ENCODE measurements around the gene BNIP3. TPM values are rescaled to one million over a fixed set of nuclear protein-coding genes. Genes with fewer than 3 reads are reported as not detected.

Gene BNIP3
- total RNA-seq, 1 experiment from 2014 or later, result 24.9 TPM

- Histone ChIP-seq H3K4me1 (ENCODE audit: insufficient read depth, low read length, poor library complexity, severe bottlenecking) (peaks cover 10% of the 10 kb centered on the region), H3K4me3 (ENCODE audit: low read depth, low read length, poor library complexity, severe bottlenecking) (peak overlapping the region; percentile 93), H3K27ac (ENCODE audit: low read depth, low read length, poor library complexity, severe bottlenecking) (peak overlapping the region; percentile 67), H3K9me3 (ENCODE audit: low read depth, low read length, poor library complexity, severe bottlenecking) (no peaks in the 10 kb centered on the region), H3K36me3 (ENCODE audit: insufficient read depth, low read length, poor library complexity, severe bottlenecking) (no peaks in the 10 kb centered on the region), H3K27me3 (replicated peaks; ENCODE audit: insufficient read depth, low read depth, low read length, poor library complexity) (no peaks in the 10 kb centered on the region)
- ChIA-PET CTCF (interaction anchor here (0.5 to 0.8 kb wide), 2 partner anchors 40 to 42 kb away, joined by 3 to 4 read pairs; no protein-coding TSS in a partner anchor), POLR2A (ENCODE audit: low non-redundant PET) (no interaction called here)
- intact Hi-C loops (cut with micrococcal nuclease; ENCODE audit: unreplicated experiment), result no loop called here
- BruUV-seq (replicated peaks), result TSS peak; percentile 40
- no peak for DNase-seq (ENCODE audit: low spot score)
- no peak for TF ChIP-seq CTCF (conservative IDR thresholded peaks at IDR 0.05; ENCODE audit: low read depth, low read length)
- TF ChIP-seq EZH2 (IDR thresholded peaks at IDR 0.05; ENCODE audit: borderline replicate concordance, low read depth, low read length, poor library complexity, severe bottlenecking), result no peak
Observed at GRCh38 chr10:131980761-131981428, 828 bp downstream of the BNIP3 start.

- H3K9me3 ChIP-seq (ENCODE audit: low read depth, low read length, poor library complexity, severe bottlenecking), result no peaks in the 10 kb centered on the region
- DNase-seq (ENCODE audit: low spot score), result no peak
- CTCF ChIA-PET, result interaction anchor here (0.5 kb wide), 1 partner anchor 41 kb away, joined by 4 read pairs; no protein-coding TSS in a partner anchor
- intact Hi-C loops (cut with micrococcal nuclease; ENCODE audit: unreplicated experiment), result no loop called here
- peaks cover 10% of the 10 kb centered on the region for H3K4me1 ChIP-seq (ENCODE audit: insufficient read depth, low read length, poor library complexity, severe bottlenecking)
- no peaks in the 10 kb centered on the region for H3K36me3 ChIP-seq (ENCODE audit: insufficient read depth, low read length, poor library complexity, severe bottlenecking)
- POLR2A ChIA-PET (ENCODE audit: low non-redundant PET), result no interaction called here
- no peaks in the 10 kb centered on the region for H3K27me3 ChIP-seq (replicated peaks; ENCODE audit: insufficient read depth, low read depth, low read length, poor library complexity)
- no peak overlapping the region for H3K27ac ChIP-seq (ENCODE audit: low read depth, low read length, poor library complexity, severe bottlenecking)
- no TSS peak for BruUV-seq (replicated peaks)
- TF ChIP-seq EZH2 (IDR thresholded peaks at IDR 0.05; ENCODE audit: borderline replicate concordance, low read depth, low read length, poor library complexity, severe bottlenecking), result no peak
- TF ChIP-seq CTCF (conservative IDR thresholded peaks at IDR 0.05; ENCODE audit: low read depth, low read length), result no peak
- peak overlapping the region; percentile 93 for H3K4me3 ChIP-seq (ENCODE audit: low read depth, low read length, poor library complexity, severe bottlenecking)
Observed at GRCh38 chr10:131980321-131980720, 1.4 kb downstream of the BNIP3 start.

DNA sequence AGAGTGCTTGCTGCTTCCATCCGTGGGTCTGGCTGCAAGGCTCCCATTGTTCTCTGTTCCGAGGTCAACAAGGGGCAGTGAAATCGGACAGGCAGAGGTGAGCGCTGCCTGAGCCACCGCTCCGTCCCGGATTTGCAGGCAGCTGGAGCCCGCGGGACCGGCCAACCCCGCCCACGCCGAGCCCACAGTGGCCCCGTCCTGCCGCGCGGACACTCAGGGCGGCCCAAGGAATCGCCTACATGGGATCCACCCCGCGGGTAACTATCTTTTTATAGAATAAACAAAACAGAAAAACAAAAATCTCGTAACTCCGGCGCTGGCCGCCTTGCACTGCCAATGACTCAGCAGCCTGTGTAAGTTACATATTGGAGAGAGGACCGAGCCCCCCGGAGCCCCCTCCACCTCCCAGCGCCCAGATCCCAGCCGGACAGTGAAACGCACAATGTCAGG lies 1.9 kb downstream of the BNIP3 start:
- peak overlapping the region; percentile 93 for H3K4me3 ChIP-seq (ENCODE audit: low read depth, low read length, poor library complexity, severe bottlenecking)
- H3K36me3 ChIP-seq (ENCODE audit: insufficient read depth, low read length, poor library complexity, severe bottlenecking), result no peaks in the 10 kb centered on the region
- ChIA-PET POLR2A (ENCODE audit: low non-redundant PET) (no interaction called here), CTCF (no interaction called here)
- TF ChIP-seq CTCF (conservative IDR thresholded peaks at IDR 0.05; ENCODE audit: low read depth, low read length) (no peak), EZH2 (IDR thresholded peaks at IDR 0.05; ENCODE audit: borderline replicate concordance, low read depth, low read length, poor library complexity, severe bottlenecking) (no peak)
- H3K27ac ChIP-seq (ENCODE audit: low read depth, low read length, poor library complexity, severe bottlenecking), result no peak overlapping the region
- BruUV-seq (replicated peaks), result no TSS peak
- H3K4me1 ChIP-seq (ENCODE audit: insufficient read depth, low read length, poor library complexity, severe bottlenecking), result peaks cover 10% of the 10 kb centered on the region
- no peaks in the 10 kb centered on the region for H3K27me3 ChIP-seq (replicated peaks; ENCODE audit: insufficient read depth, low read depth, low read length, poor library complexity)
- DNase-seq (ENCODE audit: low spot score), result no peak
- no peaks in the 10 kb centered on the region for H3K9me3 ChIP-seq (ENCODE audit: low read depth, low read length, poor library complexity, severe bottlenecking)
- intact Hi-C loops (cut with micrococcal nuclease; ENCODE audit: unreplicated experiment), result no loop called here

Measured in A673 (cell line).